ENCODE measurements around the gene TMEM63C. TPM values are rescaled to one million over a fixed set of nuclear protein-coding genes. Genes with fewer than 3 reads are reported as not detected.
"Not testable (repeated sequence)": the region's sequence is repeated elsewhere in the genome, so short reads cannot be mapped to it uniquely, and the experiment has no call there.

TMEM63C gene
- total RNA-seq, 1 experiment from 2014 or later = 0.57 TPM

- in situ Hi-C loops (cut with HindIII; ENCODE audit: low pct_unique_long_range_greater_than_20kb, low sequenced_read_pairs) = no loop called here
- DNase-seq (ENCODE audit: low read depth) = no peak
These were observed 29.5 kb upstream of the TMEM63C start for GRCh38 chr14:77151918-77152588.

- DNase-seq (ENCODE audit: low read depth) = no peak
- in situ Hi-C loops (cut with HindIII; ENCODE audit: low pct_unique_long_range_greater_than_20kb, low sequenced_read_pairs) = no loop called here
These were observed 27.8 kb upstream of the TMEM63C start for GRCh38 chr14:77153802-77154201.

GRCh38 chr14:77154421-77154820 is 27.2 kb upstream of the TMEM63C start:
- DNase-seq (ENCODE audit: low read depth) = no peak
- in situ Hi-C loops (cut with HindIII; ENCODE audit: low pct_unique_long_range_greater_than_20kb, low sequenced_read_pairs) = no loop called here

DNA sequence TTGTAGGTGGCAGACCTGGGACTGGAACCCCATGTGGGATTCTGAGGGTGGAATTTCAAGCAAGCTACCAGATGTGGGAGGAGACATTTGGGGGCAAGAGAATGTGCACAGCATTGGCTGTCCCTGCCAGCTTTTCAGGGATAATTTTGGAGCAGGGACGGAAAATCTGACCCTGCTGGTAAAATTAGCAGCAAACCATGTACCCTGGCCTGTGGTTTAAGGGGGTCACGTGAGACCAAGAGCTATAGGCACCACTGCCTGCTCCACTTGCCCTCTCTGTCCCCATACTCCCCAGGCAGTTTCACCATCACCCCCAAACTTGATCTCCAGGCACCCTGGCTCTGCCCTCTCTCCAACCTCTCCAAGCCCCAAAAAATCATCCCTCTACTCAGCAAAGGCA is 26.5 kb upstream of the TMEM63C start:
- in situ Hi-C loops (cut with HindIII; ENCODE audit: low pct_unique_long_range_greater_than_20kb, low sequenced_read_pairs) = no loop called here

GRCh38 chr14:77157740-77158139 is 23.9 kb upstream of the TMEM63C start:
- in situ Hi-C loops (cut with HindIII; ENCODE audit: low pct_unique_long_range_greater_than_20kb, low sequenced_read_pairs) = no loop called here
- DNase-seq (ENCODE audit: low read depth) = no peak

More for the DNA sequence above, 26.5 kb upstream of the TMEM63C start:
- no peak for DNase-seq (ENCODE audit: low read depth)

DNA sequence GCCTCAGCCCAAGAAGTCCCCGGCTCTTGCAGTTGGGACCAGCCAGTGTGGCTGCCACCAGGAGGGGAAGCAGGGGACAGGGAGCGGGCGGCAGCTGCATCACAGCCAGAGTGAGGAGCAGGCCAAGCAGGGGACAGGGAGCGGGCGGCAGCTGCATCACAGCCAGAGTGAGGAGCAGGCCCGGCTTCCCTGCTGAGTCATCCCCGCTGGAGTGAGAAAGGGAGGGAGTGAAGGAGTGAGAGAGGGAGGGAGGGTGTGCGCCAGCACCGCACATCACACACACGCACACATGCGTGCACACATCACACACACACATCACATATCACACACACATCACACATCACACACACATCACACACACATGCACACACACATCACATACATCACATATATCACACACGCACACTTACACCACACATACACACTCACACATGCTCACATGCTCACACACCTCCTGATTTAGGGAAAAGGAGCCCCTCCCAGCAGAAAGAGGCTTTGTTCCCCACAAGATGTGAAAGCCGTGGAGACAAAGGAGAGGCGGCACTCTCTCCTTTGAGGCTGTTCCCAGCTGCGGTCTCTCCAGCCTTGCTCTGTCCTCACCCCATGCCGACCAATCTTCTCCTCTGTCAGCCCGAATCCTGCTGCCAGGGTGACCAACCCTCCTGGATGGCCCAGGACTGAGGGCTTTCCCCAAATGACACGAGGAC is 23.3 kb upstream of the TMEM63C start:
- peak; percentile 72 for DNase-seq (ENCODE audit: low read depth)

GRCh38 chr14:77158882-77159255 is 22.7 kb upstream of the TMEM63C start:
- in situ Hi-C loops (cut with HindIII; ENCODE audit: low pct_unique_long_range_greater_than_20kb, low sequenced_read_pairs) = no loop called here

More for the DNA sequence above, 23.3 kb upstream of the TMEM63C start:
- in situ Hi-C loops (cut with HindIII; ENCODE audit: low pct_unique_long_range_greater_than_20kb, low sequenced_read_pairs) = no loop called here

GRCh38 chr14:77161011-77161410 is 20.6 kb upstream of the TMEM63C start:
- no peak for DNase-seq (ENCODE audit: low read depth)
- in situ Hi-C loops (cut with HindIII; ENCODE audit: low pct_unique_long_range_greater_than_20kb, low sequenced_read_pairs) = no loop called here

More at GRCh38 chr14:77158882-77159255, 22.7 kb upstream of the TMEM63C start:
- no peak for DNase-seq (ENCODE audit: low read depth)

DNA sequence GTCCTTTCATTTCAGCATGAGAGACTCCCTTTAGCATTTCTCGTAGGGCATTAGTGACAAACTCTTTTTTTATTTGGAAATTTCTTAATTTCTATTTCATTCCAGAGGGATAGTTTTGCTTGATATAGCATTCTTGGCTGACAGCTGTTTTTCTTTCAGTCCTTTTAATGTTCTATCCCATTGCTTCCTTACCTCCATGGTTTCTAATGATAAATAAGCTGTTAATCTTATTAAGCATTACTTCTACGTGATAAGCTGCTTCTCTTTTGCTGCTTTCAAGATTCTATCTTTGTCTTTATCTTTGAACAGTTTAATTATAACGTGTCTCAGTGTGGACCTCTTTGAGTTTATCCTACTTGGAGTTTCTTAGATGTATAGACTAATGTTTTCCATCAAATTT is 11.6 kb upstream of the TMEM63C start:
- in situ Hi-C loops (cut with HindIII; ENCODE audit: low pct_unique_long_range_greater_than_20kb, low sequenced_read_pairs) = no loop called here
- no peak for DNase-seq (ENCODE audit: low read depth)

- DNase-seq (ENCODE audit: low read depth) = no peak
- in situ Hi-C loops (cut with HindIII; ENCODE audit: low pct_unique_long_range_greater_than_20kb, low sequenced_read_pairs) = no loop called here
These were observed 8.7 kb upstream of the TMEM63C start for GRCh38 chr14:77172916-77173315.

- DNase-seq (ENCODE audit: low read depth); in situ Hi-C loops (cut with HindIII; ENCODE audit: low pct_unique_long_range_greater_than_20kb, low sequenced_read_pairs): not testable (repeated sequence)
These were observed 7.5 kb upstream of the TMEM63C start for GRCh38 chr14:77173911-77174617.

GRCh38 chr14:77175843-77176242 is 5.8 kb upstream of the TMEM63C start:
- no peak for DNase-seq (ENCODE audit: low read depth)
- in situ Hi-C loops (cut with HindIII; ENCODE audit: low pct_unique_long_range_greater_than_20kb, low sequenced_read_pairs) = no loop called here

- no peak for DNase-seq (ENCODE audit: low read depth)
- in situ Hi-C loops (cut with HindIII; ENCODE audit: low pct_unique_long_range_greater_than_20kb, low sequenced_read_pairs) = no loop called here
These were observed 3.9 kb upstream of the TMEM63C start for GRCh38 chr14:77177702-77178101.

GRCh38 chr14:77178656-77179055 is 2.9 kb upstream of the TMEM63C start:
- no peak for DNase-seq (ENCODE audit: low read depth)
- in situ Hi-C loops (cut with HindIII; ENCODE audit: low pct_unique_long_range_greater_than_20kb, low sequenced_read_pairs) = no loop called here

DNA sequence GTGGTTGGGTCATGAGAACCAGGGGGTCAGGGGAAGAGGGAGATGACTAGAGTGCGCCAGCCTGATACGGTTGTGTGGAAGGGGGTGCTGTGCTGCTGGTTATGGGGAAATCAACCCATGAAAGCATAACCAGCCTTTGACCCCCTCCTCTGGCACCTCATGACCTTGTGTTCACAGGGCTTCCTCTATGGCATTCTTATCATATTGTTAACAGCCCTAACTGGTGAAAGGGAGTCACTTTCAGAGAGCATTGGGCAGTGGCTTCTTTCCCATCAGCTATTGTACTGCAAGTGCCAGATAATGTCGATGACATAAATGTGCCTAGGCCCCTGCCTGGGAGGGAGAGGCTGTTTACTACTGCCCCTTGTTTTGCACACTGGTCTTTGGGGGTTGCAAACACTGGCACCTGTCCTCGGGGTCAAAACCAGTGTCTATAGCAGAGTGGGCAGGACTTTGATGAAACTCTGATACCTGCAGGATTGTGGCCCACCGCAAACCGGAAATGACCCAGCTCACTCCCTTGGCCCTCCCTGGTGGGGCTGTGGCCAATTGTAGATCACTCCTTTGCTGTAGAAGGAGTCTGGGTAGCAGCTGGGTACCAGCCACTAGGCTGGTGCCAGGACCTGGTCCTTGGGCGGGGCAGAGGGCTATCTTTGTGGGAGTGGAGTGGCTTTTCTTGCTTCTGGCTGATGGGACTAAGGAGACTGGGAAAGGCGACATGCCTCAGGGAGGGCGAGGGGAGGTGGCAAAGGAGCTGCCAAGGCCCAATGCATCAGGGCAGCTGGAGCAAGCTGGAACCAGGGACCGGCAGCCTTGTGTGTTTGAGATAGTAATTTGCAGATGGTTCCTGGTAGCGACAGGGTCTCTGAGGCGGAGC is 634 bp upstream of the TMEM63C start:
- DNase-seq (ENCODE audit: low read depth) = no peak
- in situ Hi-C loops (cut with HindIII; ENCODE audit: low pct_unique_long_range_greater_than_20kb, low sequenced_read_pairs) = no loop called here

GRCh38 chr14:77183896-77184295 is 2.3 kb downstream of the TMEM63C start:
- DNase-seq (ENCODE audit: low read depth) = no peak
- in situ Hi-C loops (cut with HindIII; ENCODE audit: low pct_unique_long_range_greater_than_20kb, low sequenced_read_pairs) = no loop called here

GRCh38 chr14:77184396-77185092 is 2.9 kb downstream of the TMEM63C start:
- in situ Hi-C loops (cut with HindIII; ENCODE audit: low pct_unique_long_range_greater_than_20kb, low sequenced_read_pairs) = no loop called here
- DNase-seq (ENCODE audit: low read depth) = no peak

GRCh38 chr14:77185093-77185465 is 3.5 kb downstream of the TMEM63C start:
- in situ Hi-C loops (cut with HindIII; ENCODE audit: low pct_unique_long_range_greater_than_20kb, low sequenced_read_pairs) = no loop called here
- no peak for DNase-seq (ENCODE audit: low read depth)

All from Caki2 (cell line).